SU-DHL-6 (cell line): ENCODE results near the gene SETBP1.

Source experiments
- H2AFZ ChIP-seq: fragments of 200-600 bp; sonication (generic); 2 replicates; pipeline ENCODE4 v1.6.1; 2014; ENCODE audit warnings: low read depth, mild to moderate bottlenecking, moderate library complexity, mixed read lengths, antibody characterized with exemption, low read length; ENCODE audit not compliant: severe bottlenecking
- H3F3A ChIP-seq: fragments of 200-600 bp; shearing (Covaris generic); 2 replicates; pipeline ENCODE4 v1.6.0; 2016; ENCODE audit warnings: antibody characterized with exemption, mild to moderate bottlenecking; ENCODE audit not compliant: insufficient read depth
- H3K27ac ChIP-seq: fragments of 200-600 bp; sonication (generic); 2 replicates; pipeline ENCODE4 v1.5.1; 2016; ENCODE audit warnings: low read depth, mild to moderate bottlenecking, low read length, moderate library complexity, mixed read lengths
- H3K27me3 ChIP-seq: fragments of 200-600 bp; sonication (generic), shearing (Covaris generic); 2 replicates; pipeline ENCODE4 v1.6.0; 2014; ENCODE audit warnings: mild to moderate bottlenecking, low read length
- H3K36me3 ChIP-seq: fragments of 200-600 bp; sonication (generic); 2 replicates; pipeline ENCODE4 v1.6.1; 2014; ENCODE audit warnings: mild to moderate bottlenecking, low read length, mixed read lengths
- H3K4me2 ChIP-seq: fragments of 300-600, 200-600 bp; shearing (Covaris generic), sonication (generic); 2 replicates; pipeline ENCODE4 v1.6.0; 2014; ENCODE audit warnings: low read length, low read depth, mild to moderate bottlenecking; ENCODE audit not compliant: poor library complexity, severe bottlenecking
- H3K4me3 ChIP-seq: fragments of 200-600 bp; sonication (generic); 2 replicates; pipeline ENCODE4 v1.5.1; 2014; ENCODE audit warnings: antibody characterized with exemption, low read length, mild to moderate bottlenecking, mixed read lengths; ENCODE audit not compliant: insufficient read depth, poor library complexity, severe bottlenecking
- H3K79me2 ChIP-seq: fragments of 200-600 bp; sonication (generic); 2 replicates; pipeline ENCODE4 v1.6.1; 2014; ENCODE audit warnings: mild to moderate bottlenecking, low read length, moderate library complexity; ENCODE audit not compliant: insufficient read depth
- H3K9ac ChIP-seq: fragments of 200-600 bp; sonication (generic); 2 replicates; pipeline ENCODE4 v1.7.0; 2014; ENCODE audit warnings: mild to moderate bottlenecking, low read length
- H3K9me2 ChIP-seq: fragments of 200-600 bp; sonication (generic); replicated peaks from 2 replicates; pipeline ENCODE4 v1.6.1; 2014; ENCODE audit warnings: low read length; ENCODE audit not compliant: insufficient read depth
- H3K9me3 ChIP-seq: fragments of 200-600 bp; sonication (generic); 2 replicates; pipeline ENCODE4 v1.6.1; 2014; ENCODE audit warnings: low read length, mixed read lengths; ENCODE audit not compliant: insufficient read depth
- H4K20me1 ChIP-seq: fragments of 200-600 bp; sonication (generic); 2 replicates; pipeline ENCODE4 v1.6.1; 2014; ENCODE audit warnings: low read depth, mild to moderate bottlenecking, antibody characterized with exemption, low read length, moderate library complexity, mixed read lengths
- EZH2phosphoT487 ChIP-seq: fragments of 200-600 bp; sonication (generic), shearing (Covaris generic); conservative IDR thresholded peaks from 2 replicates; pipeline ENCODE4 v1.6.1; 2018; ENCODE audit warnings: mild to moderate bottlenecking, antibody characterized with exemption, low read length, moderate library complexity, mixed read lengths
- TF ChIP-seq, protein P1 (sequence below): fragments of 200-600 bp; sonication (generic); IDR thresholded peaks from one replicate; pipeline ENCODE4 v1.5.1; 2017; ENCODE audit warnings: antibody characterized with exemption, mild to moderate bottlenecking, low read length, moderate library complexity; ENCODE audit not compliant: insufficient read depth, poor library complexity, severe bottlenecking

Gene SETBP1

DNA sequence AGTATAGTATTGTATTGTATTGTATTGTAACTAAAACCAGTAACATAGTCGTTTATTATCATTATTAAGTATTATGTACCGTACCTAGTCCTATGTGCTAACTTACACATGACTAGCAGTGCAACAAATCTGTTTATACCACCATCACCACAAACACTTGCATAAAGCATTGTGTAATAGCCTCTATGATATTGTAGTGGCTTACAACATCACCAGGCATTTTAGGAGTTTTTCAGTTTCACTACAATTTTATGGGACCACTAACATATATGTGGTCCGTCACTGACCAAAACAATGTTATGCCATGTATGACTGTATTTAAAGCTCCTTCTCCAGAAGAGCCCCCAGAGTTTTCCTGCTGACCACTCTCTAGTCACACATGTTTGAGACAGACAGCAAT is 306.2 kb downstream of the SETBP1 start:
- H3K4me2 ChIP-seq: no peak overlapping the region
- H4K20me1 ChIP-seq: no peaks in the 10 kb centered on the region
- H3K9ac ChIP-seq: no peak overlapping the region
- H3K9me3 ChIP-seq: peaks cover 4% of the 10 kb centered on the region; the same call in 1 of the 2 replicates
- peaks cover 5% of the 10 kb centered on the region for H3K36me3 ChIP-seq
- H3K27ac ChIP-seq: no peak overlapping the region
- no peaks in the 10 kb centered on the region for H3F3A ChIP-seq
- TF ChIP-seq EZH2phosphoT487: no peak
- TF ChIP-seq, protein P1, sequence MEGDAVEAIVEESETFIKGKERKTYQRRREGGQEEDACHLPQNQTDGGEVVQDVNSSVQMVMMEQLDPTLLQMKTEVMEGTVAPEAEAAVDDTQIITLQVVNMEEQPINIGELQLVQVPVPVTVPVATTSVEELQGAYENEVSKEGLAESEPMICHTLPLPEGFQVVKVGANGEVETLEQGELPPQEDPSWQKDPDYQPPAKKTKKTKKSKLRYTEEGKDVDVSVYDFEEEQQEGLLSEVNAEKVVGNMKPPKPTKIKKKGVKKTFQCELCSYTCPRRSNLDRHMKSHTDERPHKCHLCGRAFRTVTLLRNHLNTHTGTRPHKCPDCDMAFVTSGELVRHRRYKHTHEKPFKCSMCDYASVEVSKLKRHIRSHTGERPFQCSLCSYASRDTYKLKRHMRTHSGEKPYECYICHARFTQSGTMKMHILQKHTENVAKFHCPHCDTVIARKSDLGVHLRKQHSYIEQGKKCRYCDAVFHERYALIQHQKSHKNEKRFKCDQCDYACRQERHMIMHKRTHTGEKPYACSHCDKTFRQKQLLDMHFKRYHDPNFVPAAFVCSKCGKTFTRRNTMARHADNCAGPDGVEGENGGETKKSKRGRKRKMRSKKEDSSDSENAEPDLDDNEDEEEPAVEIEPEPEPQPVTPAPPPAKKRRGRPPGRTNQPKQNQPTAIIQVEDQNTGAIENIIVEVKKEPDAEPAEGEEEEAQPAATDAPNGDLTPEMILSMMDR: no peak
- H2AFZ ChIP-seq: no peak overlapping the region
- H3K79me2 ChIP-seq: no peaks in the 10 kb centered on the region
- no peaks in the 10 kb centered on the region for H3K27me3 ChIP-seq
- no peaks in the 10 kb centered on the region for H3K9me2 ChIP-seq
- no peak overlapping the region for H3K4me3 ChIP-seq

DNA sequence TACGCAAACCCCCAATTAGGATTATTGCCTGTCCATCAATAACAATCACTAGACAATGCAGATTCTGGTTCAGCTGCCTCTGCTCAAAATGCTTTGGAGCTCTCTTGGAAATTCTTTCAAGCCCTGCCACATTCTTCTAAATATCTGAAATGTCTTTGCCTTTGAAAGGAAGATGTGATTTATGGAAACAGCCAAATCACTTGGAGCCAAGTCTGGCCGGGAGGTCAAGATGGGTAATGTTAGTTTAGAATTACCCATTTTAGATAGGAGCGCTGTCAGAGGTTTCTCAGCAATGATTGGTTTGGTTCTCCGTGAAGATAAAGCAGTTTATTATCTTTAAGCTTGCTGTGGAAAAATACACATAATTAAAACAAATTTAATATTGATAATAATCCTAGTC is 306.7 kb downstream of the SETBP1 start:
- Histone ChIP-seq H3K9me3 (peaks cover 4% of the 10 kb centered on the region; the same call in 1 of the 2 replicates), H3K27ac (no peak overlapping the region), H3K9ac (no peak overlapping the region), H3K4me3 (no peak overlapping the region), H3K79me2 (no peaks in the 10 kb centered on the region), H3K9me2 (no peaks in the 10 kb centered on the region), H4K20me1 (no peaks in the 10 kb centered on the region), H3K4me2 (no peak overlapping the region), H3K36me3 (peaks cover 5% of the 10 kb centered on the region), H2AFZ (no peak overlapping the region), H3F3A (no peaks in the 10 kb centered on the region), H3K27me3 (no peaks in the 10 kb centered on the region)
- TF ChIP-seq EZH2phosphoT487: no peak
- TF ChIP-seq, protein P1: no peak

DNA sequence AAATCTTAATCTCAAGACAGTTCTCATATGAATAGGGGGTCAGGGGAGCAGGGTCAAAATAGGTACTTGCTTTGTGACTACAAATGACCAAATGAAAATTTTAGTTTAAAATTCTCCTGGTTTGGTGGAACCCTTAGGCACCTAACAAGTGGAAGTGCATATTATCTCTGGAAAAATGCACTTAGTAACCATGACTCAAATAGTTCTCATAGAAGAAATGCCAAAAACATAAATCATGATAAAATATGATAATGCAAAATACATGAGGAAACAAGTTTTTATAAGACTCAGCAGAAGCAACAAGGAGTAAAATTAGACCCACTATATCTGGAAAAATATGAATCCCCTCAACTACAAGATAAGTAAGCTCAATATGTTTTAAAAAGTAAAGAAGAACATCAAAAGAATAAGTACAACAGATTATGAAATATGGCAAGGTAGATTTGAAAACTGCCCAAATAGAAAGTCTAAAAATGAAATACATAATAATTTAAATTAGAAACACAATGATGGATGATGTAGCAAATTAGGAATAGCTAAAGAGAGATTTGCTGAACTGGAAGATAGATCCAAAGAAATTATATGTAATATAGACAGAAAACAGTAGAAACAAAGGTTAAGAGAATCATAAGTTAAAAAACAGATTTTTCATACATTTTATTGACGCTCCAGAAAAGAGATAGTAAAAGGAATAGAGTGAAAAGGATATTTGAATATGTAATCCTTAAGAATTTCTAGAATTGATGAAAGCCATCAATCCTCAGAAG is 308.3 kb downstream of the SETBP1 start:
- no peak for TF ChIP-seq EZH2phosphoT487
- TF ChIP-seq, protein P1: no peak

More for the DNA sequence above, 308.3 kb downstream of the SETBP1 start:
- H3K9me2 ChIP-seq: no peaks in the 10 kb centered on the region
- no peaks in the 10 kb centered on the region for H4K20me1 ChIP-seq
- H3K27ac ChIP-seq: no peak overlapping the region
- H3K27me3 ChIP-seq: no peaks in the 10 kb centered on the region
- H3K9me3 ChIP-seq: peaks cover 4% of the 10 kb centered on the region; the same call in 1 of the 2 replicates
- no peak overlapping the region for H2AFZ ChIP-seq
- H3K36me3 ChIP-seq: peaks cover 5% of the 10 kb centered on the region
- 0 out of 2 replicates have a peak, but pooled peaks cover 4% of the 10 kb centered on the region for H3F3A ChIP-seq
- H3K4me2 ChIP-seq: no peak overlapping the region
- H3K79me2 ChIP-seq: no peaks in the 10 kb centered on the region
- H3K4me3 ChIP-seq: no peak overlapping the region
- no peak overlapping the region for H3K9ac ChIP-seq
